ENCODE results near the gene TMEM116. TPM values are rescaled to one million over a fixed set of nuclear protein-coding genes. Genes with fewer than 3 reads are reported as not detected.
A peak's percentile ranks its signal among the peaks of the same experiment; 100 is the strongest.
"Not testable (repeated sequence)": the region's sequence is repeated elsewhere in the genome, so short reads cannot be mapped to it uniquely, and the experiment has no call there.

The TMEM116 gene
- 1 to 10 TPM; 3.3 to 4.2 TPM for polyA plus RNA-seq

DNA sequence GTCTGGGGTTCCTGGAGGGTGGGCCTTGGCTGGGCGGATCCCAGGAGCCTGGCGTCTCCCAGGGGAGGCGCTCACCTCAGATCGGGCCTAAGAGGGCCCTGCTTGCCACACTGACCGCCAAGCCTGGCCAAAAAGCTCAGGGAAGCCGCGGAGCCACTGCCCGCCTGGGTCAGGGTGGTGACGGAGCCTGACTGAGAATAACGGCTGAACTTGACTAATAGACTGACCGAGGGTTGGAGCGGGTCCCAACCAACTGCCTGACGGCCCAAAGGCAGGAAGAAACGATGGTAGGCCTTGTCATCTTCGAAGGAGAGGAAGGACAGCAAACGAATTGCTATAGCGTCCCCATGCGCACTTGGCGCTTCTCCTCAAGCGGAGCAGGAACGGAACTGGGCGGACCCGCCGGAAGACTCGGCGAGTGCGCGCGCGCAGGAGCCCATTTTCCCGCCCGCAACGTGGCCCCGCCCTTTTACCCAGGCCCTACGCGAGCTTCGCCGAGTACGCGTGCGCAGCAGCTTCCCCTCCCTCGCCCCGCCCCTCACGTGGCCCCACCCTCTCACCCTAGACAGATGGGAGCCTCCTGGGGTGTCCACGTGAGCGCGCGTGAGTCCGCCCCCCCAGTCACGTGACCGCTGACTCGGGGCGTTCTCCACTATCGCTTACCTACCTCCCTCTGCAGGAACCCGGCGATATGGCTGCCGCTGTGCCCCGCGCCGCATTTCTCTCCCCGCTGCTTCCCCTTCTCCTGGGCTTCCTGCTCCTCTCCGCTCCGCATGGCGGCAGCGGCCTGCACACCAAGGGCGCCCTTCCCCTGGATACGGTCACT is at the start of gene TMEM116, which contains the start of gene ERP29:
TMEM116 (minus strand) TSS at position 391 of the 826 bp plus-strand sequence. CDS start 7,895 bp downstream, outside the sequence.
ERP29 (plus strand) TSS at position 652 of the 826 bp plus-strand sequence; CDS start at position 692, 40 bp downstream.
- Histone ChIP-seq H3K9me3 (ENCODE audit: control insufficient read depth in 2 of 2, insufficient read depth in 1 of 2, low read depth in 1 of 2, low read length in 1 of 2) (no peaks in the 10 kb centered on the region), H3K4me3 (ENCODE audit: low read depth in 1 of 2, low read length in 2 of 2) (peak within 1 kb of the TSS; percentile 72 to 92), H3K27ac (ENCODE audit: low read depth in 2 of 2, low read length in 1 of 2) (peak within 1 kb of the TSS; percentile 94 to 97), H3K36me3 (ENCODE audit: control insufficient read depth in 2 of 2, insufficient read depth in 2 of 2, low read length in 1 of 2) (peaks cover 0 to 2% of the 10 kb centered on the region in 2 donors), H3K27me3 (ENCODE audit: control insufficient read depth in 1 of 2, insufficient read depth in 2 of 2, low read length in 2 of 2) (no peaks in the 10 kb centered on the region), H3K4me1 (ENCODE audit: control insufficient read depth in 2 of 2, insufficient read depth in 2 of 2, low read length in 1 of 2) (peaks cover 0 to 4% of the 10 kb centered on the region in 2 donors)
- 0% methylated on average over 50 to 67 of the region's 67 CpGs for WGBS, 2 donors

DNA sequence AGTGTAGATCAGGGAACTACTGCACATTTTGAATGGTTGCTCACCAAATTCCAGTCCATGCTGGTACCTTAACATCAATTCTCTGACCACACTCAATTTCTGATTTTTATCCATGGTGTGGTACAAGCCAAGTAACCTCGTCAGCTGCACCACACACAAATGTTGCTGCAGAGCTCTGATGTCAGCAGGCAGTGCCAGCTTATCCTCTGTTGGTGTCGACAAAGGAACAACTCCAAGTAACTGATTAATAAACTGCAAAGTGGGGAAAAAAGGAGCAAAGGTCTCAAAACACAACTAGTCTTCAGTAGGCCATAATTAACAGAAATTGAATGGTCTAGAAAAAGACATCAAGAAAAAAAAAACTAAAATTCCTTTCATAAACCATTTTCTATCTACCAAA is 48.2 kb upstream of the TMEM116 start:
- 82 to 95% methylated on average over 2 of the region's 2 CpGs for WGBS, 2 donors

DNA sequence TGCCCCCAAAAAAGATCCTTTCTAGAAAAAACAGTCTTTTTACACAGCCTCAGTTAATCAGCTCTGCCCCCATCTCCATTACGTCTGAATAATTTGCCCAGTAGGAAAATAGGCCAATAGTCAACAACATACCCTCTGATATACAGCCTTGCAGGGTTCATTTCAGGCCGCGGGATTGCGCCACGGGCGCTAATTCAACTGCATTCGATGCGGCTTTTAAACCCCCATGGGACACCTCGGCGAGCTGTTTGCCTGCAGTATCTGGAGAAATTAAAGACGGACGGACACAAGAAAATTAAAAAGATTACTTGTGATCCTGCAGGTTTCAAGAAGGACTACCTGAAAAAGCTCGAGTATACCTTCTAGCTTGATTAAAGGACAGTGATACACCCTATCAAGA is 36.4 kb upstream of the TMEM116 start:
- H3K36me3 ChIP-seq (ENCODE audit: control insufficient read depth in 2 of 2, insufficient read depth in 2 of 2, low read length in 1 of 2): peaks cover 14 to 18% of the 10 kb centered on the region in 2 donors
- H3K4me1 ChIP-seq (ENCODE audit: control insufficient read depth in 2 of 2, insufficient read depth in 2 of 2, low read length in 1 of 2): no peaks in the 10 kb centered on the region
- 94 to 95% methylated on average over 13 of the region's 13 CpGs for WGBS, 2 donors
- H3K27ac ChIP-seq (ENCODE audit: low read depth in 2 of 2, low read length in 1 of 2): no peak overlapping the region
- H3K4me3 ChIP-seq (ENCODE audit: low read depth in 1 of 2, low read length in 2 of 2): no peak overlapping the region
- H3K27me3 ChIP-seq (ENCODE audit: control insufficient read depth in 1 of 2, insufficient read depth in 2 of 2, low read length in 2 of 2): no peaks in the 10 kb centered on the region
- H3K9me3 ChIP-seq (ENCODE audit: control insufficient read depth in 2 of 2, insufficient read depth in 1 of 2, low read depth in 1 of 2, low read length in 1 of 2): no peaks in the 10 kb centered on the region

More for the DNA sequence above, 48.2 kb upstream of the TMEM116 start:
- H3K27ac ChIP-seq (ENCODE audit: low read depth in 2 of 2, low read length in 1 of 2): no peak overlapping the region
- H3K9me3 ChIP-seq (ENCODE audit: control insufficient read depth in 2 of 2, insufficient read depth in 1 of 2, low read depth in 1 of 2, low read length in 1 of 2): no peaks in the 10 kb centered on the region
- peaks cover 3 to 9% of the 10 kb centered on the region in 2 donors for H3K36me3 ChIP-seq (ENCODE audit: control insufficient read depth in 2 of 2, insufficient read depth in 2 of 2, low read length in 1 of 2)
- no peak overlapping the region for H3K4me3 ChIP-seq (ENCODE audit: low read depth in 1 of 2, low read length in 2 of 2)
- no peaks in the 10 kb centered on the region for H3K4me1 ChIP-seq (ENCODE audit: control insufficient read depth in 2 of 2, insufficient read depth in 2 of 2, low read length in 1 of 2)
- no peaks in the 10 kb centered on the region for H3K27me3 ChIP-seq (ENCODE audit: control insufficient read depth in 1 of 2, insufficient read depth in 2 of 2, low read length in 2 of 2)

DNA sequence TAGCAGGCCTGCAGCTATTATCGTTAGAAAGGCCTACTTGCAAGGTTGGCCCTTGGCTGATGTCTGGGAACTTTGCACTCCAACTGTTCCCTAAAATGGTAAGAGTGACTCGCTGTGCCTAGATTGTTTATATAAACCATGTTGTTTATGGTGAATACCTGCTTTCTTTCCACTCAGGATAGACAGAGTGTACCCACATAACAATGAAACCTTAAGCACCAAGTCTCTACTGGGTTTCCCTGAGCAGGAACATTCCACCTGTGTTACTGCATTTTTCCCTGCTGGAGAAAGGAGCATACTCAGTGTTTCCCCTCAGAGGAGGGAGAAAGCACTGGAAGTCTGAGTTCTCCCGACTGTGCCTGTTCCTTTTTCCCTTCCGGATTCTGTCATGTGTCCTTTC is 33.0 kb upstream of the TMEM116 start:
- Histone ChIP-seq H3K4me1 (ENCODE audit: control insufficient read depth in 2 of 2, insufficient read depth in 2 of 2, low read length in 1 of 2) (no peaks in the 10 kb centered on the region), H3K27me3 (ENCODE audit: control insufficient read depth in 1 of 2, insufficient read depth in 2 of 2, low read length in 2 of 2) (no peaks in the 10 kb centered on the region), H3K9me3 (ENCODE audit: control insufficient read depth in 2 of 2, insufficient read depth in 1 of 2, low read depth in 1 of 2, low read length in 1 of 2) (no peaks in the 10 kb centered on the region), H3K36me3 (ENCODE audit: control insufficient read depth in 2 of 2, insufficient read depth in 2 of 2, low read length in 1 of 2) (peaks cover 5 to 12% of the 10 kb centered on the region in 2 donors), H3K27ac (ENCODE audit: low read depth in 2 of 2, low read length in 1 of 2) (no peak overlapping the region), H3K4me3 (ENCODE audit: low read depth in 1 of 2, low read length in 2 of 2) (no peak overlapping the region)
- 74 to 80% methylated on average over 4 of the region's 4 CpGs for WGBS, 2 donors

DNA sequence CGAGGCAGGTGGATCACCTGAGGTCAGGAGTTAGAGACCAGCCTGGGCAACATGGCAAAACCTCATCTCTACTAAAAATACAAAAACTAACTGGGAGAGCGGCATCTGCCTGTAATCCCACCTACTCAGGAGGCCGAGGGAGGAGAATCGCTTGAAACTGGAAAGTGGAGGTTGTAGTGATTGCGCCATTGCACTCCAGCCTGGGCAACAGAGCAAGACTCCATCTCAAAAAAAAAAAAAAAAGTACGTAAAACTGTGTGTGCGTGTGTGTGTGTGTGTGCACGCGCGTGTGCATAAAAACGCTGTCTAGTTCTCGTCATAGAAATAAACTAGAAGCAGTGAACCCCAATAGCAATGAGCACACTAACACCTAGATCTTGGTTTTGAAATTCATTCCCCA is 23.6 kb upstream of the TMEM116 start:
- not testable (repeated sequence) for H3K36me3 ChIP-seq (ENCODE audit: control insufficient read depth in 2 of 2, insufficient read depth in 2 of 2, low read length in 1 of 2)

DNA sequence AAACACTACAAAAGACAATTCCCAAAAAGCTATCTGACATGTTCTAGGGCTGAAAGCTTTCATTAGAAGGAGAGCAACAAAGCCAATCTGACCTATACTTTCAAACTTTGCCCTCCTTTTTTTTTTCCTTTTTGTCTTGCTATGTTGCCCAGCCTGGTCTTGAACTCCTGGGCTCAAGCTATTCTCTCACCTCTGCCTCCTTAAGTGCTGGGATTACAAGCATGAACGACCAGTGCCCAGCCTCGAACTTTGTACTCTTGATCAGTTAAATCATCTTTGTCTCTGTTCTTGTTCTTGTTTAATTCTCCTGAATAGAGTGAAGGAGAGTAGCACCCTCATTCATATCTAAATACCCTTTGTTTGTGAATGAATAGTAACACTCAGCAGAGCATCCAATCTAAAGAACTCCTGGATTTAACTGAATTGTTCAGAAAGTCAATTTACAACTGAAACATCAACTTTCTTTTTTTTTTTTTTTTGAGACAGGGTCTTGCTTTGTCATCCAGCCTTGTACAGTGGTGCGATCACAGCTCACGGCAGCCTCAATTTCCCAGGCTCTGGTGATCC is 22.3 kb upstream of the TMEM116 start:
- 85 to 89% methylated on average over 4 of the region's 4 CpGs for WGBS, 2 donors
- peaks cover 6 to 8% of the 10 kb centered on the region in 2 donors for H3K36me3 ChIP-seq (ENCODE audit: control insufficient read depth in 2 of 2, insufficient read depth in 2 of 2, low read length in 1 of 2)

More for the DNA sequence above, 23.6 kb upstream of the TMEM116 start:
- H3K4me1 ChIP-seq (ENCODE audit: control insufficient read depth in 2 of 2, insufficient read depth in 2 of 2, low read length in 1 of 2); H3K4me3 ChIP-seq (ENCODE audit: low read depth in 1 of 2, low read length in 2 of 2); H3K27ac ChIP-seq (ENCODE audit: low read depth in 2 of 2, low read length in 1 of 2); H3K27me3 ChIP-seq (ENCODE audit: control insufficient read depth in 1 of 2, insufficient read depth in 2 of 2, low read length in 2 of 2); H3K9me3 ChIP-seq (ENCODE audit: control insufficient read depth in 2 of 2, insufficient read depth in 1 of 2, low read depth in 1 of 2, low read length in 1 of 2): not testable (repeated sequence)
- WGBS, 2 donors: 93 to 95% methylated on average over 12 of the region's 12 CpGs

DNA sequence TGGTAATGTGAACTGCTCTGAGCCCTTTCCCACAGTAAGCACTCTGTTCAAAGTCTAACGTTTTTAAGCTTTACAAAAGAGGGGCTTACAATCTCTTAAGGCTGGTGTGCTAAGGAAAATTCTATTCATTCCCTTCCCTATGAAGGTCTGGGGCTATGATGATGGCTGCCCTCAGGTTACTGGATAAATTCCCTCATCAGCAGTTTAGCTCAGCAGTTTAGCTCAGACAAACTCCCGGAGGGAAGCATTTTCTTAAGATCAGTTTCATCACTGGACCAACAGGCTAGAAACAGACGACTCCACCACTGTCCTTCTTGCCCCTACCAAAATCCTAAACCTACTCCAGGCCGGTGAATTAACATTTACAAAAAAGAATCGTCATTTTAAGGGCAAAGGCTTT is 19.3 kb upstream of the TMEM116 start:
- peaks cover 6 to 9% of the 10 kb centered on the region in 2 donors for H3K36me3 ChIP-seq (ENCODE audit: control insufficient read depth in 2 of 2, insufficient read depth in 2 of 2, low read length in 1 of 2)
- H3K27ac ChIP-seq (ENCODE audit: low read depth in 2 of 2, low read length in 1 of 2): no peak overlapping the region
- H3K9me3 ChIP-seq (ENCODE audit: control insufficient read depth in 2 of 2, insufficient read depth in 1 of 2, low read depth in 1 of 2, low read length in 1 of 2): no peaks in the 10 kb centered on the region
- WGBS, 2 donors: 84 to 92% methylated on average over 5 of the region's 5 CpGs
- no peak overlapping the region for H3K4me3 ChIP-seq (ENCODE audit: low read depth in 1 of 2, low read length in 2 of 2)
- H3K27me3 ChIP-seq (ENCODE audit: control insufficient read depth in 1 of 2, insufficient read depth in 2 of 2, low read length in 2 of 2): no peaks in the 10 kb centered on the region
- H3K4me1 ChIP-seq (ENCODE audit: control insufficient read depth in 2 of 2, insufficient read depth in 2 of 2, low read length in 1 of 2): no peaks in the 10 kb centered on the region

More for the DNA sequence above, 22.3 kb upstream of the TMEM116 start:
- Histone ChIP-seq H3K4me1 (ENCODE audit: control insufficient read depth in 2 of 2, insufficient read depth in 2 of 2, low read length in 1 of 2) (no peaks in the 10 kb centered on the region), H3K27ac (ENCODE audit: low read depth in 2 of 2, low read length in 1 of 2) (no peak overlapping the region), H3K9me3 (ENCODE audit: control insufficient read depth in 2 of 2, insufficient read depth in 1 of 2, low read depth in 1 of 2, low read length in 1 of 2) (no peaks in the 10 kb centered on the region), H3K4me3 (ENCODE audit: low read depth in 1 of 2, low read length in 2 of 2) (no peak overlapping the region), H3K27me3 (ENCODE audit: control insufficient read depth in 1 of 2, insufficient read depth in 2 of 2, low read length in 2 of 2) (no peaks in the 10 kb centered on the region)

DNA sequence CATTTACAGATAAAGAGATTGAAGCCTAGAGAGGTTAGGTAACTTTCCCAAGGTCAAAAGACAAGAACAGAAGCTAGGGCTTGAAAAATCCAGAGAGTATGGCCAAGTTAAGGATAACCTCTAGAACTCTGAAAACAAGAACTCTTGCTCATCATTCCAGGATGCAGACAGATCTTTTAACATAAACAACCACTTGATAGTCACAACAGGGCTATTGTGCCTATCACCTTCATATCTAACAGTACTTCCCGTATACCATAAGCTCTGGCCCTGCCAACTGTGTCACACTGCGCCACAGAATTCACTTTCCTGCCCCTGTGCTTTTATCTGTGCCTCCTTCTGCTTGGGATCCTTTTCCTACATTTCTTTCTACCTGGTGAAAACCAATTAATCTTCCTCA is 18.5 kb upstream of the TMEM116 start:
- H3K4me3 ChIP-seq (ENCODE audit: low read depth in 1 of 2, low read length in 2 of 2): no peak overlapping the region
- no peak overlapping the region for H3K27ac ChIP-seq (ENCODE audit: low read depth in 2 of 2, low read length in 1 of 2)
- WGBS, 2 donors: 81 to 83% methylated on average over 2 of the region's 2 CpGs
- no peaks in the 10 kb centered on the region for H3K4me1 ChIP-seq (ENCODE audit: control insufficient read depth in 2 of 2, insufficient read depth in 2 of 2, low read length in 1 of 2)
- peaks cover 6 to 9% of the 10 kb centered on the region in 2 donors for H3K36me3 ChIP-seq (ENCODE audit: control insufficient read depth in 2 of 2, insufficient read depth in 2 of 2, low read length in 1 of 2)
- H3K9me3 ChIP-seq (ENCODE audit: control insufficient read depth in 2 of 2, insufficient read depth in 1 of 2, low read depth in 1 of 2, low read length in 1 of 2): no peaks in the 10 kb centered on the region
- H3K27me3 ChIP-seq (ENCODE audit: control insufficient read depth in 1 of 2, insufficient read depth in 2 of 2, low read length in 2 of 2): no peaks in the 10 kb centered on the region

DNA sequence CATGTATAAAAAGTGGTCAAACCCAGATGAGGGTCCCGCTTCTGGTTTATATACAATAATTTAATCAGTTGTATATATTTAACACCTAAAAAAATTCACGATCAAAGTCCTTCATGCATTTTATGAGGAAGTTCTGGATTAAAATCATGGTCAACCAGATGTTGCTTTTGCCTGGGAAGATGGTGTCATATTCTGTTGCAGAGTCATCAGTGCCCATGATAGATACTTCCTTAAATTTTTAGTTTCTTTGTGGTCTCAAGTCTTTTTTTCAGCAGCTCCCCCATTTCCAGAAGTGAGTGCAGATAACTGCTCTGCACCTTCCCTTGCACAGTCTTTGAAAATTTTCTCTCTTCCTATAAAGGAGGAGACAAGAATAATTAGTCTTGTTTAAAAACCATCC is 16.3 kb upstream of the TMEM116 start:
- Histone ChIP-seq H3K27me3 (ENCODE audit: control insufficient read depth in 1 of 2, insufficient read depth in 2 of 2, low read length in 2 of 2) (no peaks in the 10 kb centered on the region), H3K4me3 (ENCODE audit: low read depth in 1 of 2, low read length in 2 of 2) (no peak overlapping the region), H3K9me3 (ENCODE audit: control insufficient read depth in 2 of 2, insufficient read depth in 1 of 2, low read depth in 1 of 2, low read length in 1 of 2) (no peaks in the 10 kb centered on the region), H3K4me1 (ENCODE audit: control insufficient read depth in 2 of 2, insufficient read depth in 2 of 2, low read length in 1 of 2) (no peaks in the 10 kb centered on the region), H3K36me3 (ENCODE audit: control insufficient read depth in 2 of 2, insufficient read depth in 2 of 2, low read length in 1 of 2) (peaks cover 9 to 10% of the 10 kb centered on the region in 2 donors), H3K27ac (ENCODE audit: low read depth in 2 of 2, low read length in 1 of 2) (no peak overlapping the region)
- 94 to 95% methylated on average over 2 of the region's 2 CpGs for WGBS, 2 donors
